Neural crest cell (in vitro differentiated cells): ENCODE data around the gene HOXC9. TPM values are rescaled to one million over a fixed set of nuclear protein-coding genes. Genes with fewer than 3 reads are reported as not detected.

Source experiments
- DNase-seq: peaks from one replicate; pipeline ENCODE4 v3.0.0; 2021; ENCODE audit warnings: low read depth, mixed read lengths, low spot score
- H3K27ac Mint-ChIP-seq: one replicate; pipeline ENCODE4 v1.8.0; 2021; ENCODE audit warnings: mild to moderate bottlenecking, mixed read lengths; ENCODE audit not compliant: unreplicated experiment
- H3K27me3 Mint-ChIP-seq: 2 replicates; pipeline ENCODE4 v1.8.0; 2021; ENCODE audit warnings: low read depth, mild to moderate bottlenecking, mixed read lengths
- H3K36me3 Mint-ChIP-seq: 2 replicates; pipeline ENCODE4 v1.8.0; 2021; ENCODE audit warnings: low read depth, mild to moderate bottlenecking, mixed read lengths
- H3K4me1 Mint-ChIP-seq: 2 replicates; pipeline ENCODE4 v1.8.0; 2021; ENCODE audit warnings: mixed read lengths
- H3K4me3 Mint-ChIP-seq: one replicate; pipeline ENCODE4 v1.8.0; 2021; ENCODE audit warnings: mild to moderate bottlenecking, mixed read lengths
- H3K9me3 Mint-ChIP-seq: 2 replicates; pipeline ENCODE4 v1.8.0; 2021; ENCODE audit warnings: mixed read lengths
- CTCF ChIP-seq: fragments of 200-600 bp; sonication (generic); conservative IDR thresholded peaks from 2 replicates; pipeline ENCODE4 v1.5.0; 2021; ENCODE audit warnings: antibody characterized with exemption, mild to moderate bottlenecking
- total RNA-seq: library from RNA; stranded (reverse); gene quantifications from 2 replicates; pipeline ENCODE4 v1.2.1, GENCODE V29; 2021

HOXC9 gene
- total RNA-seq, 1 donor from 2014 or later, result 6.3 TPM

GRCh38 chr12:53980104-53980801, 19.7 kb upstream of the HOXC9 start:
- TF ChIP-seq CTCF, result no peak
- DNase-seq, result no peak
- Mint-ChIP-seq H3K9me3 (no peaks in the 10 kb centered on the region), H3K4me3 (no peak overlapping the region), H3K27me3 (peaks cover 100% of the 10 kb centered on the region), H3K27ac (no peak overlapping the region), H3K36me3 (peaks cover 5% of the 10 kb centered on the region), H3K4me1 (no peaks in the 10 kb centered on the region)

GRCh38 chr12:53980802-53981496, 19.0 kb upstream of the HOXC9 start:
- H3K27me3 Mint-ChIP-seq, result peaks cover 100% of the 10 kb centered on the region

GRCh38 chr12:53981634-53982565, 18.1 kb upstream of the HOXC9 start:
- no peaks in the 10 kb centered on the region for H3K4me1 Mint-ChIP-seq
- no peak overlapping the region for H3K27ac Mint-ChIP-seq
- peaks cover 100% of the 10 kb centered on the region for H3K27me3 Mint-ChIP-seq
- no peak overlapping the region for H3K4me3 Mint-ChIP-seq
- TF ChIP-seq CTCF, result no peak
- DNase-seq, result no peak
- H3K9me3 Mint-ChIP-seq, result no peaks in the 10 kb centered on the region
- H3K36me3 Mint-ChIP-seq, result peaks cover 3% of the 10 kb centered on the region

More at GRCh38 chr12:53980802-53981496, 19.0 kb upstream of the HOXC9 start:
- no peak overlapping the region for H3K4me3 Mint-ChIP-seq
- H3K9me3 Mint-ChIP-seq, result no peaks in the 10 kb centered on the region
- H3K36me3 Mint-ChIP-seq, result peaks cover 3% of the 10 kb centered on the region
- no peak for DNase-seq
- TF ChIP-seq CTCF, result no peak
- no peak overlapping the region for H3K27ac Mint-ChIP-seq
- H3K4me1 Mint-ChIP-seq, result no peaks in the 10 kb centered on the region

- H3K27ac Mint-ChIP-seq, result no peak overlapping the region
- no peaks in the 10 kb centered on the region for H3K4me1 Mint-ChIP-seq
- no peak overlapping the region for H3K4me3 Mint-ChIP-seq
- DNase-seq, result no peak
- no peaks in the 10 kb centered on the region for H3K9me3 Mint-ChIP-seq
- H3K27me3 Mint-ChIP-seq, result peaks cover 100% of the 10 kb centered on the region
- TF ChIP-seq CTCF, result no peak
- H3K36me3 Mint-ChIP-seq, result peaks cover 3% of the 10 kb centered on the region
These were observed 17.1 kb upstream of the HOXC9 start for GRCh38 chr12:53982648-53983567.
